K562 (cell line): ENCODE data around the gene BNIP5. TPM values are rescaled to one million over a fixed set of nuclear protein-coding genes. Genes with fewer than 3 reads are reported as not detected.

Source experiments
- ARID3B ChIP-seq: fragments of 250-450 bp; sonication (Bioruptor Pico); IDR thresholded peaks from 2 replicates; pipeline ENCODE4 v1.4.0; 2020; ENCODE audit warnings: borderline replicate concordance
- ATF6 ChIP-seq: sonication (generic); formaldehyde crosslinking; IDR thresholded peaks from 2 replicates; pipeline ENCODE4 v1.4.0; 2020; ENCODE audit warnings: mild to moderate bottlenecking, missing genetic modification reagents
- EP300 ChIP-seq: IDR thresholded peaks from 2 replicates; pipeline ENCODE4 v1.6.1; 2012; ENCODE audit warnings: low read length, improper control_type of control experiment
- IRF2 ChIP-seq: sonication (generic); formaldehyde crosslinking; IDR thresholded peaks from 2 replicates; pipeline ENCODE4 v1.8.1; 2022; ENCODE audit warnings: mild to moderate bottlenecking, missing genetic modification reagents
- JUND ChIP-seq, 2 experiments: IDR thresholded peaks; 2 replicates in 1 of 2; 3 replicates in 1 of 2; pipeline ENCODE4 v1.6.1; 2011; ENCODE audit warnings: borderline replicate concordance in 2 of 2, low read depth in 2 of 2, low read length in 2 of 2, improper control_type of control experiment in 1 of 2, missing biosample characterization in 1 of 2, missing genetic modification characterization in 1 of 2, missing genetic modification reagents in 1 of 2
- LEF1 ChIP-seq: fragments of 450-650 bp; IDR thresholded peaks from 2 replicates; pipeline ENCODE4 v1.6.1; 2016; ENCODE audit warnings: mild to moderate bottlenecking
- MAX ChIP-seq: sonication (generic); formaldehyde crosslinking; IDR thresholded peaks from 2 replicates; pipeline ENCODE4 v1.9.0; 2022; ENCODE audit warnings: mild to moderate bottlenecking, missing genetic modification reagents
- NFE2 ChIP-seq: IDR thresholded peaks from 2 replicates; pipeline ENCODE4 v1.6.1; 2014; ENCODE audit warnings: antibody characterized with exemption, low read depth
- NUFIP1 ChIP-seq: fragments of 450-650 bp; IDR thresholded peaks from 2 replicates; pipeline ENCODE4 v1.6.1; 2018; ENCODE audit not compliant: partially characterized antibody
- POLR2A ChIP-seq: fragments of 450-650 bp; conservative IDR thresholded peaks from 2 replicates; pipeline ENCODE4 v1.6.1; 2016
- SP1 ChIP-seq: sonication (generic); formaldehyde crosslinking; IDR thresholded peaks from 2 replicates; pipeline ENCODE4 v1.8.1; 2022; ENCODE audit warnings: mild to moderate bottlenecking, missing genetic modification reagents
- TCF3 ChIP-seq: sonication (generic); formaldehyde crosslinking; IDR thresholded peaks from 2 replicates; pipeline ENCODE4 v1.4.0; 2020; ENCODE audit warnings: mild to moderate bottlenecking, missing genetic modification reagents
- ZEB2 ChIP-seq: fragments of 450-650 bp; IDR thresholded peaks from 2 replicates; pipeline ENCODE4 v1.6.1; 2016
- polyA plus RNA-seq, 8 experiments: library from polyadenylated mRNA; depleted of rRNA in 4 of 8; stranded (reverse) in 5 of 8; unstranded in 3 of 8; fragments of >200 nt; fragmentation: Nextera tagmentation in 2 of 8; fragmentation: Illumina TruSeq in 1 of 8; extraction: Ambion mirVana in 2 of 8; extraction: Trizol in 1 of 8; gene quantifications; 2 replicates each; pipeline versions ENCODE4 v1.2.1 to v1.2.3, GENCODE V29; 2011 to 2014; ENCODE audit warnings: inconsistent platforms in 1 of 8, missing spikeins in 1 of 8
- total RNA-seq, 7 experiments: library from RNA; depleted of rRNA in 6 of 7; stranded (reverse); fragments of >200 nt in 6 of 7; fragmentation: Illumina TruSeq in 2 of 7; extraction: Trizol in 2 of 7; gene quantifications; 2 replicates each; pipeline versions ENCODE4 v1.2.1 to v1.2.3, GENCODE V29; 2011 to 2021; ENCODE audit warnings: low replicate concordance in 1 of 7
- TF ChIP-seq, protein P1 (sequence below): fragments of 450-650 bp; IDR thresholded peaks from 2 replicates; pipeline ENCODE4 v1.7.1; 2018; ENCODE audit warnings: mild to moderate bottlenecking, low read depth; ENCODE audit not compliant: partially characterized antibody

The BNIP5 gene
- total and polyA plus RNA-seq, 9 of the 15 experiments (the other 6 are each of a cell fraction or from before 2014, with no cell fraction given): not detected

GRCh38 chr6:36285797-36286196, 50.9 kb downstream of the BNIP5 start (continued):
- TF ChIP-seq JUND (IDR thresholded peaks at IDR 0.05; ENCODE audit: borderline replicate concordance, low read depth, low read length): peak; percentile 36; the same call in 1 of the 2 replicates
- TF ChIP-seq JUND (tag; IDR thresholded peaks at IDR 0.05; ENCODE audit: borderline replicate concordance, low read depth, low read length): no peak
- no peak for TF ChIP-seq ARID3B (CRISPR knock-in tag)
- TF ChIP-seq MAX (CRISPR knock-in tag): no peak
- TF ChIP-seq POLR2A: no peak
- 0 out of 2 replicates have a peak, but pooled peaks have one; percentile 57 for TF ChIP-seq ZEB2
- TF ChIP-seq, protein P1, sequence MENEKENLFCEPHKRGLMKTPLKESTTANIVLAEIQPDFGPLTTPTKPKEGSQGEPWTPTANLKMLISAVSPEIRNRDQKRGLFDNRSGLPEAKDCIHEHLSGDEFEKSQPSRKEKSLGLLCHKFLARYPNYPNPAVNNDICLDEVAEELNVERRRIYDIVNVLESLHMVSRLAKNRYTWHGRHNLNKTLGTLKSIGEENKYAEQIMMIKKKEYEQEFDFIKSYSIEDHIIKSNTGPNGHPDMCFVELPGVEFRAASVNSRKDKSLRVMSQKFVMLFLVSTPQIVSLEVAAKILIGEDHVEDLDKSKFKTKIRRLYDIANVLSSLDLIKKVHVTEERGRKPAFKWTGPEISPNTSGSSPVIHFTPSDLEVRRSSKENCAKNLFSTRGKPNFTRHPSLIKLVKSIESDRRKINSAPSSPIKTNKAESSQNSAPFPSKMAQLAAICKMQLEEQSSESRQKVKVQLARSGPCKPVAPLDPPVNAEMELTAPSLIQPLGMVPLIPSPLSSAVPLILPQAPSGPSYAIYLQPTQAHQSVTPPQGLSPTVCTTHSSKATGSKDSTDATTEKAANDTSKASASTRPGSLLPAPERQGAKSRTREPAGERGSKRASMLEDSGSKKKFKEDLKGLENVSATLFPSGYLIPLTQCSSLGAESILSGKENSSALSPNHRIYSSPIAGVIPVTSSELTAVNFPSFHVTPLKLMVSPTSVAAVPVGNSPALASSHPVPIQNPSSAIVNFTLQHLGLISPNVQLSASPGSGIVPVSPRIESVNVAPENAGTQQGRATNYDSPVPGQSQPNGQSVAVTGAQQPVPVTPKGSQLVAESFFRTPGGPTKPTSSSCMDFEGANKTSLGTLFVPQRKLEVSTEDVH: no peak
- peak; percentile 34 for TF ChIP-seq NFE2
- no peak for TF ChIP-seq ATF6 (CRISPR knock-in tag)
- no peak for TF ChIP-seq IRF2 (CRISPR knock-in tag)
- no peak for TF ChIP-seq EP300
- TF ChIP-seq NUFIP1: no peak
- no peak for TF ChIP-seq SP1 (CRISPR knock-in tag)
- peak; percentile 20; the same call in 1 of the 2 replicates for TF ChIP-seq TCF3 (CRISPR knock-in tag)
- no peak for TF ChIP-seq LEF1
